NB4 (cell line): ENCODE data around the gene ANTXR1.

ENCODE experiments used
- DNase-seq: peaks from one replicate; pipeline ENCODE4 v3.0.0; 2010; ENCODE audit warnings: low read depth
- H3K4me3 ChIP-seq: one replicate; pipeline ENCODE4 v1.5.1; 2011; ENCODE audit warnings: mild to moderate bottlenecking, low read depth, low read length, moderate library complexity
- MYC ChIP-seq: IDR thresholded peaks from 2 replicates; pipeline ENCODE4 v1.6.1; 2011; ENCODE audit warnings: low read depth, low read length
- POLR2A ChIP-seq: IDR thresholded peaks from 2 replicates; pipeline ENCODE4 v1.6.1; 2011; ENCODE audit warnings: mild to moderate bottlenecking; ENCODE audit not compliant: insufficient read length; ENCODE audit errors: extremely low read depth
- TF ChIP-seq, protein P1 (sequence below): IDR thresholded peaks from 2 replicates; pipeline ENCODE4 v1.6.1; 2011; ENCODE audit warnings: low read depth, low read length
- TF ChIP-seq, protein P2 (sequence below): IDR thresholded peaks from one replicate; pipeline ENCODE4 v1.5.1; 2012; ENCODE audit warnings: low read depth, low read length

The ANTXR1 gene

DNA sequence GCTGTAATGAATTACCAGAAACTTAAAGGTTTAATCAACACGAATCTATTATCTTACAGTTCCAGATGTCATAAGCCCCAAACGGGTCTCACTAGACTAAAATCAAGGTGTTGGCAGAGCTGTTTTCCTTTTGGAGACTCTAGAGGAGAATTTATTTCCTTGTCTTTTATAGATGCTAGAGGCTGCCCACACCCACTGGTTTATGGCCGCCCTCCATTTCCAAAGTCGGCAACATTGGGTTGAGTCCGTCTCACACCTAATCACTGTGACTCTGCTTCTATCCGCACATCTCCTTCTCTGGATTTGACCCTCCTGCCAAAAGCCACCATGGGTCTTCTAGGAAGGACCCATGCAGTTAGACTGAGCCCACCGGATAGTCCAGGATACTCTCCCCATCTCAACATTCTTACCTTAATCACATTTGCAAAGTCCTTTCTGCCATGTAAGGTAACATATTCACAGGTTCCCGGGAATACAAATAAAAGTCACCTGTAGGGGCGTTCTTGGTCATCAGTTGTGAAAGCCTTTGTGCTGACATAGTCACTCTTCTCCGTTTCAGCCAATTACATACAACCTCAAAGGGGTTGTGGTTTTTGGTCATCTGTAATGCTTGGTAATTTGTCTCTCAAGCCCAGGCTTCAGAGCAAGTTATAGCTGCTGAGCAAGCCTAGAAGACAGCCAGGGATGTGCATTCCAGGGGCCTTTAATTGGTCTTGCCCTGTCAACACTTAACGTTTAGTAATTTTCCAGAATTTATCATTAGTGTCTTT lies 179.4 kb downstream of the ANTXR1 start:
- peak; percentile 43 for DNase-seq
- H3K4me3 ChIP-seq, result no peak overlapping the region
- TF ChIP-seq MYC (no peak), POLR2A (no peak)
- TF ChIP-seq, protein P1, sequence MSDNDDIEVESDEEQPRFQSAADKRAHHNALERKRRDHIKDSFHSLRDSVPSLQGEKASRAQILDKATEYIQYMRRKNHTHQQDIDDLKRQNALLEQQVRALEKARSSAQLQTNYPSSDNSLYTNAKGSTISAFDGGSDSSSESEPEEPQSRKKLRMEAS, result no peak
- TF ChIP-seq, protein P2, sequence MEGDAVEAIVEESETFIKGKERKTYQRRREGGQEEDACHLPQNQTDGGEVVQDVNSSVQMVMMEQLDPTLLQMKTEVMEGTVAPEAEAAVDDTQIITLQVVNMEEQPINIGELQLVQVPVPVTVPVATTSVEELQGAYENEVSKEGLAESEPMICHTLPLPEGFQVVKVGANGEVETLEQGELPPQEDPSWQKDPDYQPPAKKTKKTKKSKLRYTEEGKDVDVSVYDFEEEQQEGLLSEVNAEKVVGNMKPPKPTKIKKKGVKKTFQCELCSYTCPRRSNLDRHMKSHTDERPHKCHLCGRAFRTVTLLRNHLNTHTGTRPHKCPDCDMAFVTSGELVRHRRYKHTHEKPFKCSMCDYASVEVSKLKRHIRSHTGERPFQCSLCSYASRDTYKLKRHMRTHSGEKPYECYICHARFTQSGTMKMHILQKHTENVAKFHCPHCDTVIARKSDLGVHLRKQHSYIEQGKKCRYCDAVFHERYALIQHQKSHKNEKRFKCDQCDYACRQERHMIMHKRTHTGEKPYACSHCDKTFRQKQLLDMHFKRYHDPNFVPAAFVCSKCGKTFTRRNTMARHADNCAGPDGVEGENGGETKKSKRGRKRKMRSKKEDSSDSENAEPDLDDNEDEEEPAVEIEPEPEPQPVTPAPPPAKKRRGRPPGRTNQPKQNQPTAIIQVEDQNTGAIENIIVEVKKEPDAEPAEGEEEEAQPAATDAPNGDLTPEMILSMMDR, result no peak

DNA sequence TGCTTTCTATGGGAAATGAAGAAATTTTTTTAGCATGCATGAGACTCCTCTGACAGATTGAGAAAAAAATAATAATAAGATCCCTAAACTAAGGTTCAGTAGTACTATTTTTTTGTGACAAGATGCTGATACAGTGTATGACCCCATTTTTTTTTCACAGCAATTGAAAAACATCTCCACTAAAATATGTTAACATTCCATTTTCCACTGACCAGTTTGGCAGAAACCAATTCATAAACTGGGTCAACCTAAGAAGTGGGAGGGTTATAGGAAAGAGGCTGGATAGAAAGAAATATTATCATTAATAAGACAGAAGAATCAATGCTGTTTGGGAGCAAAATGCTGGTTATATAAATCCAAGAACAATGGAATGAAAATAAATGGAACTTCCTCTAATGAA lies 182.7 kb downstream of the ANTXR1 start:
- DNase-seq, result no peak
- TF ChIP-seq, protein P2, result no peak
- TF ChIP-seq, protein P1, result no peak
- TF ChIP-seq MYC (no peak), POLR2A (no peak)
- no peak overlapping the region for H3K4me3 ChIP-seq

DNA sequence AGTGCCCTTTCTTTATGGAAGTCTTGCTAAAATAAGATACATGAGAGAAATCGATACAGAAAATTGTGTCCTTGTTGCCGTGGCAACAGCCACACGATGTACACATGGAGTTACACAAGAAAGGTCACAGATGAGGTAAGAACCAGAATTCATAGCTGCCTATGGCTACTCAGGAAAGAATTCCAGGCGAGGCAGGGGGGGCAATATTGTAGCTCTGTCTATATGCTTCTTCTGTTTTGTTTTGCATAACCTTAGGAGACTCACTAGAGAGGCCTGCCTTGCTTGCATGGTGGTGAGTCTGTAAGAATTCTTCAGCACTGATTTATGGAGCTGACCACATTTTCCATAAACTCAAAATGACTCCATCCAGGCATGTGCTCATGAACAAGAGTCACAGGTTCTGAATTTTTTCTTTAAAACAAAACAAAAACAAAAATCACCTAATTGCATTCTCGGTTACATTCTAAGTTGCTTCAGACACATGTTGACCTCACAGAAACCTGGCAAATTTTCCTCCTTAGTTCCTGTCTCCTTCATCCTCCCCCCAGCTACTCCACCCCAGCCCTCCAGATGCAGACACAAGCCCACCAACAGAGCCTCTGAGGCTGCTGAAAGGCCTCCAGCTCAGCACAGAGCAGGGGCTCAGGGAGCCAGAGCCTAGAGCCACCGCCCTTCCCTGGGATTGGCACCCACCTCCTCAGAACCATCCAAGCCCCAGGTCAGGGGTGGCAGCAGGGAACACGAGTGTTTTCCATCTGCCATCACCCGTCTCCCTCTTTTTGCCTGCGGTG lies 183.5 kb downstream of the ANTXR1 start:
- TF ChIP-seq, protein P1, result no peak
- no peak for TF ChIP-seq MYC
- no peak overlapping the region for H3K4me3 ChIP-seq
- no peak for DNase-seq

DNA sequence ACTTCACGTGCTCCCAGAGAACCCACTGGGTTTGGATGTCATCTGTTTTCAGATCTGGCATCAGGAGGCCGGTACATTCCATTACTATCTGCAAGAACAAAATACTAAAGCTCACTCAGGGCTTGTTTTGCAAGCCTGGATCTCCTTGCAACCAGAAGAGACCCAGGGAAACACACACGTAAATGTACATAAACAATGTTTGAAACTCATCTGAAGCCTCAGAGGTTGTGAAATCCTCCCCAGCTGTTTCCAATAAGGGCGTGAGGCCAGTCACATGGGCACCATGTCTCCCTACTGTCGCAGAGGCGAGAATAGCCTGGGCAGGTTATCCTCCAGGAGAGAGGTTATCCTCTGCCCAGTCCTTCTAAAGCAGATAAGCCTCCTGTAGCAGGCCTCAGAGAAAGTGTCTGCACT lies 187.1 kb downstream of the ANTXR1 start:
- TF ChIP-seq, protein P2, result no peak
- TF ChIP-seq MYC (no peak), POLR2A (no peak)
- TF ChIP-seq, protein P1, result no peak
- peak; percentile 15 for DNase-seq
- no peak overlapping the region for H3K4me3 ChIP-seq

DNA sequence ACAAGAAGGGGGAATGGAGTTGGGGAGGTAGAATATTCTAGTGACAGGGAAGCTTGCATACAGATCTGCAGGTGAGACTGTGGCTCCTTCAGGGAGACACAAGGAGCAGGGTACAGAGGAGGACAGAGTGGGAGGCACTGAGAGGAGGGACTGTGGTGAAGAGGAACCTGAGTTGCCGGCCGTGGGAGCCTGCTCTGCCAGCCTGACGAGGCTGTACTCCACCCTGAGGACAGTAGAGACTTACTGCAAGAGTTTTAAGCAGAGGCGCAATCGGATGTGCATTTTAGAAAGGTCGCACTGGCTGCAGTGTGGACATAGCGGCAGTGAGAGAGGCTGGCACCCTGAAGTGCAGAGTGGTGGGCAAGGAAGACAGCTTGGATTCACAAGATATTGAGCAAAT lies 188.3 kb downstream of the ANTXR1 start:
- no peak overlapping the region for H3K4me3 ChIP-seq
- TF ChIP-seq, protein P1, result no peak
- TF ChIP-seq MYC (no peak), POLR2A (no peak)
- TF ChIP-seq, protein P2, result no peak
- DNase-seq, result no peak

DNA sequence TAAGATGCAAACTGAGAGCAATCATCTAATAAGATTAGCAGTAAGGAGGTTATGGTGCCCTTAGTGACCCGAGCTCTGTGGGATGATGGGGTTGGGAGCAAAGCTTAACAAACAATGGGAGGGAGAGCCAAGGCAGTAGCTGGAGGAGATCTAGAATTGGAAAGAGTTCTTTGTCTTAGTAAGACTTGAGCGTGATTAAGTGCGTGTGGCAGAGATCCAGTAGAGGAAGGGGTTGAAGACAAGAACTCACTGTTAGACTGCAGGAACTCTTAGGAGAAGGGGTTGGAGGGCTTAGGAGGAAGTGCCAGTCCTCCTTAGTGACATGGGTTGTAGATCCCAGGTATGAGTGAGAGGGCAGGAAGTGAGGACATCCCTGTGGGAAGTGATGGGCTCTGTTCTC lies 189.3 kb downstream of the ANTXR1 start:
- no peak for TF ChIP-seq POLR2A
- TF ChIP-seq MYC, result no peak
- TF ChIP-seq, protein P2, result no peak
- TF ChIP-seq, protein P1, result no peak
- H3K4me3 ChIP-seq, result no peak overlapping the region
- no peak for DNase-seq
